Prostate gland (tissue), 2 donors: ENCODE results near the gene ARHGAP24.

Experiments used
- CTCF ChIP-seq, 4 experiments: fragments of 200-600 bp in 2 of 4; fragments of 450-650 bp in 2 of 4; sonication (generic) in 2 of 4; IDR thresholded peaks; 1 replicate in 3 of 4; 2 replicates in 1 of 4; pipeline ENCODE4 v1.5.1; 2016 to 2019; ENCODE audit warnings: antibody characterized with exemption in 4 of 4, mild to moderate bottlenecking in 2 of 4, moderate library complexity in 2 of 4
- POLR2A ChIP-seq: fragments of 450-650 bp; IDR thresholded peaks from one replicate; pipeline ENCODE4 v1.6.1; 2016; ENCODE audit warnings: antibody characterized with exemption, mild to moderate bottlenecking

GRCh38 chr4:85747882-85748491, 273.0 kb downstream of the ARHGAP24 start:
- TF ChIP-seq CTCF (IDR thresholded peaks at IDR 0.05) (peak; percentile 53 to 84 (median 78)), POLR2A (no peak)
